Islet precursor cell (in vitro differentiated cells): Measurements from ENCODE around the gene CD4.

ENCODE experiments used
- DNase-seq: peaks from one replicate; pipeline ENCODE4 v3.0.0-alpha.2; 2018

Gene CD4

DNA sequence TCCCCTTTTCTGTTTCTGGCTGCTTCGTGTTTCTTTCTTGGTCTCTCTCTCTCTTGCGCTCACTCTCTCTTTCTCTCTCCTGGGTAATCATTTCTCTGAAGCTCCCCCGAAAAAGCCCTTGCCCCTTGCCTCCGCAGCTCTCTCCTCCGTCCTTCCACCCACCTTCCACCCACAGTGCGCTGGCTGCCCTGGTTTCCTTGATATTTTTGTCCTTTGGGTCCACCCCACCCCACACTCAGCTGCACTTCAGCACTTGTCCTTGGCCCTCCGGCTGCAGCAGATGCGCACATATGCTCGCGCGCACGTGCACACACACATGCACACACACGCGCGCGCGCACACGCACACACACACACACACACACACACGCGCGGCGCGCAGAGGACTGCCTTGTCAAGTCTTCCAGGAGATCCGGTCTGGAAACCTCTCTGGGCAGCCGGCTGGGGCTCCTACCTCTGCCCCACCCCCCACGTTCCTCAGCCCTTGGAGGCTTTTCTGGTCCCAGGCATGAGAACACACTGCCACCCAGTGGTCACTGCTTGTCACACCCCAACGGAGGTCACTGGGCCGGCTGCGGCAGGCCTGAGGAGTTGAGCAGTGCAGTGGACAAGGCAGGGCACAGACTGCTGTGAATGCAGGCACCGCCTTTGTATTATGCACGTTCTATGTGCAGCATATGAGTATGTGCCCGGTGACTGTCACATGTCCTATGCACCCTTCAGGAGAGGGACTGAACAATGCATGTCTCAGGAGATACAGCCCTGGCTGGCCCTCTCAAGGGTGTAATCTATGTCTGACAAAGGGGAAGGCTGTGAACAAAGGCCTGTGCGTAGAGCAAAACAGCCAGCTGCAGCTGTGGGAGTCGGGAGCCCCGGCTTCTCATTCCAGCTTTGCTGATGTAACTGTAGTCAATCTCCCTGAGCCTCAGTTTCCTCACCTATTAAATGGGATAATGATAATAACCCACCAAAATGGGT, 10.5 kb upstream of the CD4 start:
- DNase-seq: peak; percentile 99

DNA sequence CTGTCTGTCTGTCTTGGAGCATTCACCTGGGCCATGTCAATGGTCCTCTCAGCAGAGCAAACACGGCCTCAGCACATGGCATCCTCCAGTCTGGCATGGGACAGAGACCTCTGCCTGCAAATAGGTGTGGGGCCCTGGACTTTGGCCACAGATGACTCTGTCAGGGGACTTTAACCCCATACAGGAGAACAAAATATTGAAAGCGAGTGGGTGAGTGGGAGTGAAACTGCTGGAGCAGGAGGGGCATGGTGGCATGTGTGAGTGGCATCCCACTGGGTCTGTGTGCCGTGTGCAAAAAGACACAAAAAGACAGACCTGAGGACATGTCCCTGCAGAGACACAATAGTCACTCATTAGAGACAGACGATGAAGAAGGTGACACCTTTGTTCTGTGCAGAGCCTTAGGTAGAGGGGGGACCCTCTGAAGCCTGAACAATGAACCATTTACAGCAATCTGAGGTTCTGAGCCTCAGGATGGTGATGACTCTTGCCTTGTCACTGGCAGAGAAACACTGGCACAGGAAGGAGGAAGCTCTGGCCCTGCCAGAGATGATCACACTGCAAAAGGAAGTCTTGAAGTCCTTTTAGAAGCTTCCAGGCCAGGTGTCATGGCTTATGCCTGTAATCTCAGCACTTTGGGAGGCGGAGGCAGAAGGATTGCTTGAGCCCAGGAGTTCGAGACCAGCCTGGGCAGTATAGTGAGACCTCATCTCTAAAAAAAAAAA, 9.5 kb upstream of the CD4 start:
- no peak for DNase-seq

DNA sequence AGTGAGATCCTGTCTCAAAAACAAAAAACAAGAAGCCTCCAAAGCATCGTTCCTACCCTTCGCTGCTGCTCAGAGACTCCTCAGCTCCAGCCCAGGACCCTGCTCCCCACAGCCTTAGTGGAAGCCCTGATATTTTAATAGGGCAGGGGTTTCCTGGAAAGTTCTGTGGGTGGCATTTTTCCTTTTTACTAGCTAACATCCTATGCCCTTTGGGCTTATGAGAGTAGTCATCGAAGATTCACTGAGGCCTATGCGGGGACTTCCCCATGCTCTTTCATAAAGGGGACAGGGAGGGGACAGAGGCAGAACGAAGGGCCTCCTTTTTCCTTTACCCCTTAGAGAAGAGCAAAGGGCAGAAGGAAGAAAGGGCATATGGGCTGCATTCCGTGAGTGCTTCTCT, 8.8 kb upstream of the CD4 start:
- no peak for DNase-seq

DNA sequence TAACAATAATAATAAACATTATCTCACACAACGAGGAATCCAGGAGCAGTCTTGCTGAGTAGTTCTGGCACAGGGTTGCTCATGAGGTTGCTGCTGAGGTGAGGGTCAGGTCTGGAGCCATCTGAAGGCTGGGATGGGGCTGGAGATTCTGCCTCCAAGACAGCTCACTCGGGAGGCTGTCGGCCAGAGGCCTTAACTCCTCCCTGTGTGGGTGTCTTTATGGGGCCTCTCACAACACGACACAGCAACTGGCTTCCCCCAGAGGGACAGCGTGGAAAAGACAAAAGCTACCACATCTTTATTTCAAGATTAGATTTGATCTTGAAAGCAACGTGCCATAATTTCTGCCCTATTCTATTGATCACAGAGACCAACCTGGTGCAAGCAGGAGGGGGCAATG, 7.2 kb upstream of the CD4 start:
- no peak for DNase-seq

DNA sequence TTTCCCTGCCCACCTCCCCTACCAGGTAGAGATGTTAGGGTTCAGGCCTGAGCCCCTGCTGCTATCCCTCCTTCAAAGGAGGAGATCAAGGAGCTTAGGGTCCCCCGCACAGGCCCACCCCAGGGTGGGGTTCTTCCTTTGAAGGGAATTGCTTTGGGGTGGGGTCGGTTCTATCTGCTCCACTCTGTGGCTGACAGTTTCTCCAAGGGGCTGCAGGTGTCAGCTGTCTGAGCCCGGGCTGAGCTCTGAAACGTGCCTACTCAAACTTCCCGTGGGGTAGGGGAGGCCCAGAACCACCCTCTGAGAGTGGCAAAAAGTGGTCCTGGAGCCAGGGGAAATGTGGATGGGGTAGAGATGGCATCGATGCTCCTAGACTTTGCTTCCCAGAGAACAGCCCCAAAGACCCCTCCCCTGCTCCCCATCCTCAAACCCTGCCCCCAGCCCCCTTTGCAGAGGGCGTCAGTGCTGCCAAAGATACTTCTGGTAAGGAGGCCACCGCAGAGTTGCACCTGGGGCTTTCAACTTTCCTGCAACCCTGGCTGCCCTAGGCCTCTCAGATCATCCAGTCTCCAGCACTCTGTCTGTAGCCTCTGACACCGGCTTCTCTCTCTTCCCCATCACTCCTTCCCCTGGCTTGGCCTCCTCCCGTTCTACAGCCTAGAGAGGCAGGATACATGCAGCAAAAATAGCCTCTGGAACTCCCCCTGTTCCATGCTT, 6.3 kb upstream of the CD4 start:
- DNase-seq: peak; percentile 40

DNA sequence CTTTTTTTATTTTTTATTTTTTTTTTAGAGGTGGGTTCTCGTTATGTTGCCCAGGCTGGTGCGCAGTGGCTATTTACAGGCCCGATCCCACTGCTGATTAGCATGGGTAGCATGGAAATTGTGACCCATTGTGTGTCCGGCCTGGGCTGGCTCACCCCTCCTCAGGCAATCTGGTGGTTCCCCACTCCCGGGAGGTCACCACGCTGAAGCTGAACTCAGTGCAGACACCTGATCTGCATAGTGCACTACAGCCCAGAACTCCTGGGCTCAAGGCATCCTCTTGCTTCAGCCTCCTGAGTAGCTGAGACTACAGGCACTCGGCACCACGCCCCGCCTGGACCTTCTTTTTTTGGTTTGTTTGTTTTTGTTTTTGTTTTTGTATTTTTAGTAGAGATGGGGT, 5.5 kb upstream of the CD4 start:
- DNase-seq: no peak

DNA sequence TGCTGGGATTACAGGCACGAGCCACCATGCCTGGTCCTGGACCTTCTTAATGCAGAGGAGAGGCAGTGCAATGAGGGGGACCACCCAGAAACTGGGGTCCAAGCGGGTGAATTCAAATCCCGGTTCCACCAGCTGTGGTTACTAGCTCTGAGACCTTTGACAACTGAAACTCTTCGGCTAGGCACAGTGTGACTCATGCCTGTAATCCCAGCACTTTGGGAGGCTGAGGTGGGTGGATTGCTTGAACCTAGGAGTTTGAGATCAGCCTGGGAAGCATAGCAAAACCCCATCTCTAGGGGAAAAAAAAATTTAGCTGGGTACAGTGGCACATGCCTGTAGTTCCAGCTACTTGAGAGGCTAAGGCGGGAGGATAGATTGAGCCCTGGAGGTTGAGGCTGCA, 5.0 kb upstream of the CD4 start:
- DNase-seq: peak; percentile 64

DNA sequence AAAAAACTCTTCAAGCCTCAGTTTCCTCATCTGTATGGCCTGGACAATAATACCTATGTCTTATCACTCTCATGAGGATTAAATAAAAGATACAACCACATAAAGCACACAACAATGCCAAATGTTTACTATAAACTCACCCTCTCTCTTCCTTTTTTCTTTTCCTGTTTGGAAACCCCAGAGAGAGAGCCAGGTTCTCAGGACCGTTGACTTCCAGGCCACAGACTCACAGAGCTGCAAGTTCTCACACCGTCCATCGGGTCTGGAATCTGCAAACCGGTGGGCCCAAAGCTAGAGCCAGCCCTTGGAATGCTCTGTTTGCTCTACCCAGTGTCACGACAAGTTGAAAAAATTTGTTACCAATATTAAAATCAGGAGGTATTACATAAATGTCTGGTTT, 4.6 kb upstream of the CD4 start:
- DNase-seq: no peak

DNA sequence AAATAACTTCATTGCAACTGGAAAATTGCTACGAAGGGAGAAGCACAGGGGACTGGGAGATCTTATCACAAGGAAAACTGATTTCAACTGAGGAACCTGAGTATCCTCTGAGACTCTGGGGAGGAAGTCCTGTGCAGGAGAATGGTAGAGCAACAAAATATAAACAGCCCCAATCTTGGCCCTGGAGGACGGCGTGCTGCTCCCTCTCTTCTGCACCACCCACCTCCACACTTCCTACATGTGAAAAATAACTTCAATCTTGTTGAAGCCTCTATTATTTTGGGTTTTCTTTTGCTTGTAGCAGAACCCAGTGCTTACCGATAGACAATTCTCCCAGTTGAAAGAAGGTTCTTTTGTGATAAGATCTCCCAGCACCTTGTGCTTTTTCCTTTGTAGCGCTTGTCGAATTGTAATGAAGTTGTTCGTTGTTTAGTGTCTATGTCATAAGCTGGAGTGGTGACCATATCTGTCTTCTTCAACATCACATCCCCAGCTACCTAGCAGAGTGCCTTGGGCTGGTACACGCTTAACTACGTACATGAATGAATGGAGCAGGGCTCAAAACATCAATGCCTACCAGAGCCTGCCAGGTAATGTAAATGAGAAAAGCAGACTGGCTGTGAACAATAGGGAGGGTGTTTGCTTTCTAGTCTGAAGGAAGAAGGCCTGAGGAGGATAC, 2.8 kb upstream of the CD4 start:
- DNase-seq: no peak

DNA sequence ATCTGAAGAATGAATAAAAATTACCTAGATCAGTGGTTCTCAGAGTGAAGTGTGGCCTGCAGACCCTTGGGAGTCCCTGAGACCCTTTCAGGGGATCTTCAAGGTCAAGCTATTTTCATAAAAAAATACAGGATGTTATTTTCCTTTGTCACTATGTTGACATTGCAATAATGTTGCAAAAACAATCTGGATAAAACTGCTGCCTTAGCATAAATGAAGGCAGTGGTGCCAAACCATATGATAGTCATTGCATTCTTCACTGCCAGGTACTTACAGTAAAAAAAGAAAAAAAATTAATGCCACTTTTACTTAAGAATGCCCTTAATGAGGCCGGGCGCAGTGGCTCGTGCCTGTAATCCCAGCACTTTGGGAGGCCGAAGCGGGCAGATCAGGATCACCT, 2.0 kb upstream of the CD4 start:
- no peak for DNase-seq

DNA sequence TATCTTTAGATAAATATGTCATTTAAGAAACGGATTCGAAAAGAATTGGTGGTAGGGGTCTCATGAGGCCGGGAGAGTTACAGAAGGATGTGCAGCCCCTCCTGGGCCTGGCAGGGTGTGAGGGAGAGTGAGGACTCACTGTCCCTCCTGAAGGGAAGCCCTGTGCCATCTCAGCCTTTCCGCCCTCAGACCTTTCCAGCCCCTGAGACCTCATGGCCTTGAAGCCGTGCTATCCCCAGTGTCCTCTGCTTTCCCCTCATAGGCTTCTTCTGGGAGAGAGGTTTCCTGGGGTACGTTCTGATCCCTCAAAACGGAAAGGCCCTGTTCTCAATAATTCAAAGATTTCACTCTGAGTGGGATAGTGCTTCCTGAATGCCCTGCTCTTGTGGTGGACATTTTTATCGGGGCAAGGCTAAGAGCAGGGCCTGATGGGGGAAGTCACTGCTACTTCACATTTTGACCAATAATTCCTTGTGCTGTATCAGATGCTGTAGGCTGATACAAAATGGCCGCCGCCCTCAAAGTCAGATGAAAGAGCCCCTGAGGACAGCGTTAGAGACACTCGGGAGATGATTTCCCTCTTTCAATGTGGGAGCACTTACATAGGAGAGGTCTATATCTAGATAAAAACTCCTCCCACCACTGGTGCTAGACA, 1.3 kb downstream of the CD4 start:
- DNase-seq: no peak

DNA sequence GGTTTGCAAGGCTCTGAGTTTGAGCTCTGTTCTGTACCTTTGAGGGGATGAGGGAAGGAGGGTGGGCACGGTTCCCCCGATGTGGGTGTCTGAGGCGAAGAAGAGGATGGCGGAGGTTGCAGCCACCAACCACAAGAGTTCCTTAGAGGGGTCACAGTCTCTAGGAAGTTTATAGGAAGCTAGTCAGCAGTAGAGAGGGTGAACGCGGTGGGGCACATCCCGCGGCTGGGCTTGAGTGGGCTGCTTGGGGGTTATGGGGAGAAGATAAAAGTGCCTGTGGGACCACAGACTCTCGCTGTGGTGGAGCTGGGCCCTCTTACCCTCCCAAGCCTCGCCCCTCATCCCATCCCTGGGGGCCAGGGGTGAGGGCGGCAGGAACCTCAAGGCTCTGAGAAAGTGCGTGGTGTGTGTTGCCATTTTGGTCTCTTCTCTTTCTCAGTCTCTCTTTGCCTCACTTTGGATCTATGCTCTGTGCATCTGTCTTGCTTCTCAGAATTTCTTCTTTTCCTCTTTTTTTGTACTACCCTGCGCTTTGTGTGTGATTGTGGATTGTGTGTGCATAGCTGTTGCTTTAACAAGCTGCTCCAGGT, 2.7 kb downstream of the CD4 start:
- peak; percentile 47 for DNase-seq

DNA sequence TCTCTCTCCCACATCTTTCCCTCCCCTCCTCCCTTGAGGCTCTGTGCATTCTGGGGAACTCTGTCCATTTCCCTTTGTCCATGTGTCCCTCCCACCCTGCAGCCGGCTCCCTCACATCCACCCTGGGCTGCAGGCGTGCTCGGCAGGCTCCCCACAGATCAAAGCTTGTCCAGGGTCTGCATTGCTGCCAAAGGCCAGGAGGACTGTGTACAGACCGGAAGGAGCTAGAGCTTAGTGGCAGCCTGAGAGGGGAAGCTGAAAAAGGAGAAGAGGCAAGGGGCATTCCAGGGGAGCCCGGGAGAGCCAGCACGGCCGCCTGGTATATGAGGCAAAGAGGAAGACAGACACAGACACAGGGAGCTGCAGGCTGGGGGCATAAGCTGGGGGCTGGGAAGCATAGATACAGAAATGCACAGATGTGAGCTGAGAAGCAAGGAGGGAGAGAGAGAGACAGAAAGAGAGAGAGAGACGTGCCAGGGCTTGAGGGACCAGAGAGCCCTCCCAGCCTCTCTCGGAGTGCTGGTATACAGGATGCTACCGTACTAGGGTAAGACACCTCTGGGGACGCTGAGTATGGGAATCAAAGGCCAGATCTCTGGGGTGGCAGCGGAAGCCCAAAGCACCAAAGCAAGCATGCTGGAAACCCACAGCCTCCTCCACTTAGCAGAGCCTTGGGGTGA, 3.3 kb downstream of the CD4 start:
- DNase-seq: peak; percentile 62

DNA sequence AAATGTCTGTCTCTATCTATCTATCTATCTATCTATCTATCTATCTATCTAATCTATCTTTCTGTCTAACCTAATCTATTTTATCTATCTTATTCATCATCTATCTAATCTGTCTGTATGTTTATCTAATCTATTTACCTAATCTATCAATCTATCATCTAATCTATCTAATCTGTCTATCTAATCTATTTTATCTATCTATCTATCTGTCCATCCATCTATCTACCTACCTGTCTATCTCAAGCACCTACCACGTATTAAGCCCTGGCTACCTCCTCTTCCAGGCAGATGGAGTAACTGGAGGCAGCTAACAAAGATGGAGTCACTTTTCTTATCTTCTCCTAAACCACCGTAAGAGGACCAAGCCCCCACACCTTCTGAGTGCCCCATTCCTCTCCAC, 5.8 kb downstream of the CD4 start:
- DNase-seq: no peak

DNA sequence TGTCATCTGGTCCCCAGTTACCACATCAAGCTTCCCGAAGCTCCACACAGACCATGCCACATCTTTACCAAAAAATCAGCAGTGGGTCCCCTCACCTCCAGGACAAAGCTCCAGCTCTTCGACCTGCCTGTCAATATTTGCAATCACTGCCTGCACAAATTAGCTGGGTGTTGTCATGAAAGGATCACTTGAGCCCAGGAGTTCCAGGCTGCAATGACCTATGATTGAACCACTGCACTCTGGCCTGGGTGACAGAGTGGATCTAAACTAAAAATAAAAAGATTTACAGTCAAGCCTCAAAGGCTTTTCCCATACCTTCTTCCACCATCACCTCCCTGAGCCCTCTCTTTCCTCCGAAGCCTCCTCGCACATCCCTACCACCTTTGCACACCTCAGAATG, 7.2 kb downstream of the CD4 start:
- DNase-seq: no peak

DNA sequence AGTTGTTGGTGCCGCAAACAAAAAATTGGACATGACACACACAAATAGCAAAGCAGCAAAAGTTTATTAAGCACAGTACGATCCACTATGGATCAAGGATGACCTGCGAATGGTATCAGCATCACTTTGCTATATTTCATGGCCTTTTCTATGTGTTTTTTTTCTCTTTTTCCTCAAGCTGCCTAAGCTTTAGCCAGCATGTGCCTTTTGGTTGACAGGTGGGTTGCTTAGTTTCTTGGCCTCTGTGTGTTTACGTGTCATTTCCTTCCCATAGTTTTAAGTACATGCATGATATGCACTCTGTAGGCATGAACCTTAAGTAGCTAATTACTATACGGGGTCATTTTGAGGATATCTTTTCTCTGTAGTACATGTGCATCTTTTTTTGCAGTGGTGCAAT, 9.8 kb downstream of the CD4 start:
- no peak for DNase-seq

DNA sequence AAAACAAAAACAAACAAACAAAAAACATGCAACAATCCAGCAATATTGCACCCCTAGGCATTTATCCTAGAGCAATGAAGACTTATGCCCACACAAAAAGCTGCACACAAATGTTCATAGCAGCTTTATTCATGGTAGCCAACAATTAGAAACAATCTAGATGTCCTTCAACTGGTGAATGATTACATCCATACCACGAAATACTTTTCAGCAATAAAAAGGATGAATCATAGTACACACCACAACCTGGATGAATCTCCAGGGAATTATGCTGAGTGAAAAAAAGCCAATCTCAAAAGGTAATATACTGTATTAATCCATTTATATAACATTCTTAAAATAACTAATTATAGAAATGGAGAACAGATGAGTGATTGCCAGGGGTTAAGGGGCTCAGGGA, 17.8 kb downstream of the CD4 start:
- no peak for DNase-seq

DNA sequence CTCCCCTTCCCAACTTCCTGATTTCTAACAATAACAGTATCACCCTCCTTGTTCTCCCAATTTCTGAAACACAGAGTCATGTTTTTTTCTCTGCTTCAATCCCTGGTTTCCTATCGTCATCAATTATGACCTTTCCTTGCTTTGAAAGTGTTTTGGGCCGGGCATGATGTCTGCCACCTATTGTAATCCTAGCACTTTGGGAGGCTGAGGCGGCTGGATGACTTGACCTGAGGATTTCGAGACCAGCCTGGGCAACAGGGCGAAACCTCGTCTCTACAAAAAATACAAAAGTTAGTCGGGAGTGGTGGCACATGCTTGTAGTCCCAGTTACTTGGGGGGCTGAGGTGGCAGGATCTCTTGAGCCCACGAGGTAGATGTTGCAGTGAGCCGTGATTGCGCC, 19.7 kb downstream of the CD4 start:
- no peak for DNase-seq

DNA sequence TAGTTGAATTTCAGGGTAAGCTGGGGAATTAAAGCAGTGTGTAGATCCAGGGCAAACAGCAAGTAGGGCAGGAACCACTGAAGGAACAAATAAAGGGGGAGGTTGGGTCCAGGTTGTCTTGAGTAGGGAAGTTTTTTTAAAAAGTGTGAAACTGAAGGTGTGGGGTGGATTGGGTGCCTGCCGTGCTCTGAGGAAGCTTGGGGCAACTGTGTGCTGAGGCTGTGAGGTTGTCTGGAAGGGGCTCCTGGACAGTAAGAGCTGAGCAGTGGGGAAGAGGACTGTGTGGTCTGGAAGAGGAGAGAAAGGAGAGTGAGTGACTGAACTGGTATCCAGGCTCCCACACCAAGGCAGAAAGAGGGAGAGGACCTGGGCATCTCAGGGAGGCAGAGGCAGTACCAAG, 21.4 kb downstream of the CD4 start:
- peak; percentile 56 for DNase-seq

DNA sequence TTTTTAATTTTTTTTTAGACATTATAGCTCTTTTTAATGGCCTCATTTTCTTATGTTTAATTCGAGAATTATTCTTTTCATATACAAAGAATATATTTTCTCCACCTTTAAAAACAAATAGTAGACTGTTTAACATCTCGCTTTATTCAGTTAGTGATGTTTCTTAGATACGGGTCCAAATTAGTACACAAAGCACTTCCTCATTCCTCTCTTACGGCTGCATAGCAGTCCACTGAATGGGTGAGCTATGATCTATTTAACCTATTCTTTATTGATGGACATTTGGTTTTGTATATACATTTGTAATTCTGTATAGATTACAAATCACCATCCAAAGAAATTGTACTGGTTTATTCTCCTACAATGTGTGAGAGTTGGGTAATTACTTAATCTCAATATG, 24.0 kb downstream of the CD4 start:
- DNase-seq: no peak

DNA sequence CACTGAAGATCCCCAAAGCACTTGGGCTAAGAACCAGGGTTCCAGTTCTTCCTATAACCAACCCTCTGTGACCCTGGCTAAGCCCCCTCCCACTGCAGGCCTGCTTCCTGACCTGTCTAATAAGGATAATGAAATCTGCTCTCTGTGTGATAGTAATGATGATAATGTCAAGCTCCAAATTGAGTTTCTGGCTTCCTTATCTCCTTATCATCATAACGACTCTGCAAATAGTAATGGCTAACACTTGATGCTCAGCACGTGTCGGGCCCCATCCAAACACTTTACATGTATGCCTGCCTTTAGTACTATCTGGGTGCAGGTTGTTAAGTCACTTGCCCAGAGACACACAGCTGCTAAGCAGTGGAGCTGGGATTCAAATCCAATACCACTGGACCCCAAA, 27.3 kb downstream of the CD4 start:
- no peak for DNase-seq

DNA sequence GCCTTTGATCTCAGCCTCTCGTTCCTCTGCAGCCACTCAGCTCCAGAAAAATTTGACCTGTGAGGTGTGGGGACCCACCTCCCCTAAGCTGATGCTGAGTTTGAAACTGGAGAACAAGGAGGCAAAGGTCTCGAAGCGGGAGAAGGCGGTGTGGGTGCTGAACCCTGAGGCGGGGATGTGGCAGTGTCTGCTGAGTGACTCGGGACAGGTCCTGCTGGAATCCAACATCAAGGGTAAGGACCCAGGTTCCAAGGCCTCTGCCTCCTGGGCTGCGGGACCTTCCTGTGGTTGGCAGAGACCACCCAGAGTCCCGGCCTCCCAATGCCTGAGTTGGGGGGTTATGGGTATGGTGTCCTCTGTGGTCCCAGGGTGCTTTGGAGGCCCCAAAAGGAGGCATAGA, 27.8 kb downstream of the CD4 start:
- DNase-seq: no peak
